Sigmoid colon (tissue), 7 donors: ENCODE data around the gene TOMM34. TPM values are rescaled to one million over a fixed set of nuclear protein-coding genes. Genes with fewer than 3 reads are reported as not detected.
A peak's percentile ranks its signal among the peaks of the same experiment; 100 is the strongest.

Experiments used
- DNase-seq: peaks from one replicate; pipeline ENCODE4 v3.0.0-alpha.2; 2019
- H3K27ac ChIP-seq, 4 donors: fragments of 200-600 bp; sonication (generic); one replicate each; pipeline ENCODE4 v1.5.1; 2016 to 2019; ENCODE audit warnings: mild to moderate bottlenecking in 1 of 4
- H3K27me3 ChIP-seq, 3 donors: fragments of 200-600 bp; sonication (generic); one replicate each; pipeline ENCODE4 v1.5.1; 2019; ENCODE audit warnings: mild to moderate bottlenecking in 1 of 3
- H3K36me3 ChIP-seq, 4 donors: fragments of 200-600 bp; sonication (generic); one replicate each; pipeline ENCODE4 v1.5.1; 2016 to 2019
- H3K4me1 ChIP-seq, 4 donors: fragments of 200-600 bp; sonication (generic); one replicate each; pipeline ENCODE4 v1.5.1; 2017 to 2019
- H3K4me3 ChIP-seq, 4 donors: fragments of 200-600 bp; sonication (generic); one replicate each; pipeline ENCODE4 v1.5.1; 2017 to 2019; ENCODE audit warnings: mild to moderate bottlenecking in 2 of 4, moderate library complexity in 1 of 4
- H3K9me3 ChIP-seq, 4 donors: fragments of 200-600 bp in 3 of 4; sonication (generic) in 3 of 4; one replicate each; pipeline versions ENCODE4 v1.5.1 to v1.6.1; 2013 to 2019
- CTCF ChIP-seq, 4 experiments: fragments of 450-650 bp in 3 of 4; fragments of 200-600 bp in 1 of 4; IDR thresholded peaks; one replicate each; pipeline ENCODE4 v1.5.1; 2016 to 2019; ENCODE audit warnings: antibody characterized with exemption in 4 of 4, mild to moderate bottlenecking in 3 of 4, moderate library complexity in 2 of 4
- EP300 ChIP-seq, 4 donors: sonication (generic); formaldehyde crosslinking; IDR thresholded peaks; one replicate each; pipeline ENCODE4 v1.6.1; 2017; ENCODE audit warnings: antibody characterized with exemption in 4 of 4
- POLR2A ChIP-seq, 2 donors: fragments of 450-650 bp; IDR thresholded peaks; one replicate each; pipeline ENCODE4 v1.6.1; 2016; ENCODE audit warnings: antibody characterized with exemption in 2 of 2, mild to moderate bottlenecking in 2 of 2, moderate library complexity in 2 of 2
- POLR2AphosphoS5 ChIP-seq, 4 donors: sonication (generic); formaldehyde crosslinking; IDR thresholded peaks; one replicate each; pipeline ENCODE4 v1.6.1; 2017; ENCODE audit warnings: antibody characterized with exemption in 4 of 4
- WGBS, 2 donors: extraction: QIAGEN DNeasy Blood & Tissue Kit; methylation state at CpG; one replicate each; pipeline ENCODE4 v1.1.7; 2013; 5-methylcytosine and 5-hydroxymethylcytosine counted together
- intact Hi-C: fragments of 100-400 bp; cut with DNase I; formaldehyde crosslinking; loops from one replicate; pipeline ENCODE4 v1.15.1; 2023
- polyA plus RNA-seq, 3 donors: library from polyadenylated mRNA; stranded (reverse); fragments of 200-250 nt; gene quantifications; one replicate each; pipeline ENCODE4 v1.2.3, GENCODE V29; 2013
- total RNA-seq, 4 donors: library from RNA; depleted of rRNA; stranded (reverse); fragments of >200 nt; gene quantifications; one replicate each; pipeline ENCODE4 v1.1.0, GENCODE V29; 2016
- donor health status: healthy with polysubstance abuse.
- donor health status: Bipolar disorder and iron deficiency.
- donor health status: healthy.

The TOMM34 gene
- total and polyA plus RNA-seq, 7 donors, result 7.2 to 27.3 (median 9.2) TPM

GRCh38 chr20:44973053-44973452 is 12.9 kb upstream of the TOMM34 start:
- H3K4me1 ChIP-seq, result peaks cover 0 to 29% (median 18%) of the 10 kb centered on the region in 4 donors
- no peak overlapping the region for H3K4me3 ChIP-seq
- no peaks in the 10 kb centered on the region for H3K27me3 ChIP-seq
- DNase-seq, result no peak
- intact Hi-C loops, result no loop called here
- H3K36me3 ChIP-seq, result peaks cover 0 to 38% (median 12%) of the 10 kb centered on the region in 4 donors
- no peaks in the 10 kb centered on the region for H3K9me3 ChIP-seq
- H3K27ac ChIP-seq, result peak overlapping the region in 1 of 4 donors; percentile 40
- TF ChIP-seq POLR2AphosphoS5 (IDR thresholded peaks at IDR 0.05) (peak in 1 of 4 donors; percentile 24), POLR2A (IDR thresholded peaks at IDR 0.05) (no peak)
- WGBS, 2 donors, result 31 to 74% methylated on average over 2 of the region's 2 CpGs

GRCh38 chr20:44970243-44970757 is 10.1 kb upstream of the TOMM34 start:
- Histone ChIP-seq H3K27ac (peak overlapping the region in 3 of 4 donors; percentile 11 to 48 (median 33)), H3K36me3 (peaks cover 0 to 34% (median 12%) of the 10 kb centered on the region in 4 donors), H3K9me3 (no peaks in the 10 kb centered on the region), H3K4me3 (no peak overlapping the region), H3K27me3 (no peaks in the 10 kb centered on the region), H3K4me1 (peaks cover 0 to 48% (median 32%) of the 10 kb centered on the region in 4 donors)
- TF ChIP-seq EP300 (IDR thresholded peaks at IDR 0.05), result no peak
- no peak for TF ChIP-seq POLR2AphosphoS5 (IDR thresholded peaks at IDR 0.05)
- no peak for TF ChIP-seq POLR2A (IDR thresholded peaks at IDR 0.05)
- no peak for TF ChIP-seq CTCF (IDR thresholded peaks at IDR 0.05)
- DNase-seq, result no peak
- intact Hi-C loops, result no loop called here
- 19 to 60% methylated on average over 1 of the region's 1 CpG for WGBS, 2 donors

GRCh38 chr20:44969300-44969894 is 9.2 kb upstream of the TOMM34 start:
- peaks cover 0 to 25% (median 6%) of the 10 kb centered on the region in 4 donors for H3K36me3 ChIP-seq
- no peaks in the 10 kb centered on the region for H3K27me3 ChIP-seq
- H3K4me3 ChIP-seq, result no peak overlapping the region
- 45 to 66% methylated on average over 3 of the region's 3 CpGs for WGBS, 2 donors
- DNase-seq, result no peak
- TF ChIP-seq CTCF (IDR thresholded peaks at IDR 0.05) (no peak), POLR2AphosphoS5 (IDR thresholded peaks at IDR 0.05) (no peak), EP300 (IDR thresholded peaks at IDR 0.05) (no peak), POLR2A (IDR thresholded peaks at IDR 0.05) (no peak)
- H3K4me1 ChIP-seq, result peaks cover 0 to 48% (median 32%) of the 10 kb centered on the region in 4 donors
- H3K9me3 ChIP-seq, result no peaks in the 10 kb centered on the region
- intact Hi-C loops, result loop anchor here (10.0 kb wide), 2 partner anchors 435 to 495 kb away; partner anchors contain the start of genes DBNDD2 and TTPAL
- no peak overlapping the region for H3K27ac ChIP-seq

- DNase-seq, result no peak
- intact Hi-C loops, result loop anchor here (10.0 kb wide), 2 partner anchors 437 to 493 kb away; partner anchors contain the start of genes DBNDD2 and TTPAL
- no peaks in the 10 kb centered on the region for H3K27me3 ChIP-seq
- TF ChIP-seq EP300 (IDR thresholded peaks at IDR 0.05) (no peak), POLR2A (IDR thresholded peaks at IDR 0.05) (peak in 1 of 2 donors; percentile 13), CTCF (IDR thresholded peaks at IDR 0.05) (no peak), POLR2AphosphoS5 (IDR thresholded peaks at IDR 0.05) (peak in 1 of 4 donors; percentile 36)
- H3K4me1 ChIP-seq, result peaks cover 0 to 40% (median 32%) of the 10 kb centered on the region in 4 donors
- H3K4me3 ChIP-seq, result peak overlapping the region; percentile 59 to 82 (median 80)
- H3K9me3 ChIP-seq, result no peaks in the 10 kb centered on the region
- WGBS, 2 donors, result 6 to 19% methylated on average over 5 of the region's 5 CpGs
- peak overlapping the region; percentile 83 to 85 (median 85) for H3K27ac ChIP-seq
- H3K36me3 ChIP-seq, result peaks cover 0 to 4% (median 0%) of the 10 kb centered on the region in 4 donors
Observed at GRCh38 chr20:44967207-44967807, 7.1 kb upstream of the TOMM34 start.
